Measurements from ENCODE around the gene SLC34A2. TPM values are rescaled to one million over a fixed set of nuclear protein-coding genes. Genes with fewer than 3 reads are reported as not detected.

The SLC34A2 gene
- total RNA-seq, 1 donor from 2014 or later = not detected

DNA sequence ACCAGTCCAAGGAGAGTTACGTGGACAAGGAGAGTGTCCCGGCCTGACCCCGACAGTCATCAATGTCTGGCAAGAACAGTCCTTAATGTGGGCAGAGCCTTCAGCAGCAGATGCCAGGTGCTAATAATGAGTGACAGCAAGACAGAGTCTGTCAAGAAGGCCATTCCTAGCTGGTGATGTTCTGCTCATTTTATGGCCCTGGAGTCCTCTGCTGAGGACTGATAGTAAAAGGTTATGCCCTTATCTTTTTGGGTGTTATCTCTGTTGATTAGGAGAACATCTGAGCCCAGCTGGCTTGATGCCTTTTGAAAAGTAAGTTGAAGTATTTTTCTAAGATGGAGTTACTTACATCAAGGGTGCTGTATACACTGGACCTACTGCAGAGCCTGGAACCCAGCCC is 67.3 kb downstream of the SLC34A2 start:
- no peak for DNase-seq (ENCODE audit: low read depth, low spot score)

DNA sequence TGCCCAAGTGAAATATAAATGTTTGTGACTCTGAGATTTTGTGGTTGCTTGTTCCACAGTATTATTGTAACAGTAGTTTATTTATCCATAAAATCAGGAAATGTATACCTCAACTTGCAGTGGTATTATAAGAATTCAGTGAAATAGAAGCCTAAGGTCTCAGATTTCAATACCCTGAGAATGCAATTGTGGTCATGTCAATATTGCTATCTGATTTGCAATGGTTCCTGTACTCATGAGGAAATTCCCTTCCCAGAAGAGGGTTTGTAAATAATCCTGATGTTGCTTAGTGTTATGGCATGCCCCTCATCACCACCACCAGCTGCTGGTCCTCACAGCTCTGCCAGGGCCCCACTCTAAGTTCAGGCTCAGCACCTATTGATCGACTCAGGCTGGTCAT is 67.8 kb downstream of the SLC34A2 start:
- DNase-seq (ENCODE audit: low read depth, low spot score) = no peak

DNA sequence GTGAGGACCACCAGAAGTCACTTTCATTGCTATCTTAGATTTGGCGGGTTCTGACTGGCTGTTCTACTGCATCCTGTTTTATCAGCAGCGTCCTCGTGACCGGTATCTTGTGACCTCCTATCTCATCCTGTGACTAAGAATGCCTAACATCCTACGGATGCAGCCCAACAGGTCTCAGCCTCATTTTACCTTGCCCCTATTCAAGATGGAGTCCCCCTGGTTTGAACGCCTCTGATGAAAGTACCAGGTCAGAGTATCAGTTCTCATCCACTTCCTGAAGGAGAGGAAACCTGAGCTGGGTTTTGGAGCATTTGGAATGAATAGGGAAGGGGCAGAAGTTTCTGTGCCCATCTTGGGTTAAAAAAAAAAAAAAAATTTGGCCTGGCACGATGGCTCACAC is 70.2 kb downstream of the SLC34A2 start:
- DNase-seq (ENCODE audit: low read depth, low spot score) = no peak

DNA sequence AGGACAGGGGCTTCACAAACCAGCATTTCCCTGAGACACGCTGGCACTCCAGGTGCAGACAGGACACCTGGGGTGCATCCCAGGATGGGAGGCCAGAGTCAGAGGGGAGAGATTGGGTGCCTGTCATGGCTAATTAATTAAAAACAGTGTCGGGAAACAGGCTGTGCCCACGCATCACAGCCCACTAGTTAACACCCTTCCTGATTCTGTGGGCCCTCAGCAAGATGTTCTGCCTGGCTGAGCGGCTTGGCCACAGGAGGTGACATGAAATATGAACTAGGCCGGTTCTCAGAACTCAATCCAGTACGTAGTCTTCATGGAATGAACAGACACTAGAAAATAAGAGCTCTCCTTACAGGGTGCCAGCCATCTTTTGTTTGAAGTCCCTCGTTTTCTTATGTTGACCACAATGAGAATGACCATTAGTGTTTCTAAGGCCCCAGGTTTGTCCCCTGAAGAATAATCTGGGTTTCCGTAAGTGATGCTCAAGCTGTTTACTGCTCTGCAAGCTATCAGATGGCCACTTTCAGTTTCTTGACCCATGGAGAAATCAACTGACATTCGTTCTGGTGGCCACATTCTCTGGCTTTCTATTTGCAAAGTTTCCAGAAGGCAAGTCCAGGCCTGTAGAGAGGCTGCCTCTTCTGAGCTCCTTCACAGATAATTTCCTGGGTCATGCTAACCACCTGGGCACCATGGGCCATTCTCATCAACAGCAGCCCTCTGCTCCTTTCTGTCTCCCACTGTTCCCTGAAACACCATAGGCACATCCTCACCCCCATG is 72.3 kb downstream of the SLC34A2 start:
- no peak for DNase-seq (ENCODE audit: low read depth, low spot score)

Other genes with a start within 250 kb of the SLC34A2 start
- 121 and 217 TPM in 2 replicates for gene SEL1L3, start 207.1 kb downstream of the SLC34A2 start, total RNA-seq